Measurements from ENCODE around the gene NLRP9. TPM values are rescaled to one million over a fixed set of nuclear protein-coding genes. Genes with fewer than 3 reads are reported as not detected.

The NLRP9 gene
- polyA plus RNA-seq, 1 donor from 2014 or later, result not detected

DNA sequence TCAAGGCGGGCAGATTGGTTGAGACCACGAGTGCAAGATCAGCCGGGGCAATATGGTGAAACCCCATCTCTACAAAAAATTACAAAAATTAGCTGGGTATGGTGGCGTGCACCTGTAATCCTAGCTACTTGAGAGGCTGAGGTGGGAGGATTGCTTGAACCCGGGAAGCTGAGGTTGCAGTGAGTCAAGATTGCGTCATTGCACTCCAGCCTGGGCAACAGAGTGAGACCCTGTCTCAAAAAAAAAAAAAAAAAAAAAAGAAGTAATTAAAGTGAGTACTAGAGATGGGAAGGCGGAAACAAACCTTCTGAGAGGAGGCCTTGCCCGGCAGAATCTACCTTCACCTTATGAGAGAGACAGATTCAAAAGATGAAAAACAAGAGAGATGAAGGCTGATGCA is 14.7 kb downstream of the NLRP9 start:
- Histone ChIP-seq H3K4me3 (ENCODE audit: low read length) (no peak overlapping the region), H3K9ac (ENCODE audit: low read length) (no peak overlapping the region), H3K9me2 (ENCODE audit: insufficient read depth, low read length) (no peaks in the 10 kb centered on the region), H3K36me3 (ENCODE audit: insufficient read depth, low read length) (no peaks in the 10 kb centered on the region), H3K4me2 (ENCODE audit: low read length) (no peak overlapping the region), H3K79me2 (replicated peaks; ENCODE audit: insufficient read depth, low read length) (no peaks in the 10 kb centered on the region), H3K27ac (ENCODE audit: low read length) (no peak overlapping the region), H3K27me3 (ENCODE audit: insufficient read depth, low read depth, low read length) (no peaks in the 10 kb centered on the region), H3K9me3 (ENCODE audit: low read length) (no peaks in the 10 kb centered on the region), H3F3A (ENCODE audit: insufficient read depth, low read length, poor library complexity, severe bottlenecking) (no peaks in the 10 kb centered on the region), H2AFZ (ENCODE audit: low read depth, low read length) (no peak overlapping the region), H4K20me1 (ENCODE audit: insufficient read depth) (no peaks in the 10 kb centered on the region)
- TF ChIP-seq EZH2 (IDR thresholded peaks at IDR 0.05; ENCODE audit: borderline replicate concordance, insufficient read depth, low read length, poor library complexity, severe bottlenecking), result no peak
- no peak for TF ChIP-seq TAF1 (IDR thresholded peaks at IDR 0.05; ENCODE audit: low read depth)
- no peak for TF ChIP-seq EP300 (conservative IDR thresholded peaks at IDR 0.05; ENCODE audit: poor library complexity, severe bottlenecking)
- TF ChIP-seq, protein P1, sequence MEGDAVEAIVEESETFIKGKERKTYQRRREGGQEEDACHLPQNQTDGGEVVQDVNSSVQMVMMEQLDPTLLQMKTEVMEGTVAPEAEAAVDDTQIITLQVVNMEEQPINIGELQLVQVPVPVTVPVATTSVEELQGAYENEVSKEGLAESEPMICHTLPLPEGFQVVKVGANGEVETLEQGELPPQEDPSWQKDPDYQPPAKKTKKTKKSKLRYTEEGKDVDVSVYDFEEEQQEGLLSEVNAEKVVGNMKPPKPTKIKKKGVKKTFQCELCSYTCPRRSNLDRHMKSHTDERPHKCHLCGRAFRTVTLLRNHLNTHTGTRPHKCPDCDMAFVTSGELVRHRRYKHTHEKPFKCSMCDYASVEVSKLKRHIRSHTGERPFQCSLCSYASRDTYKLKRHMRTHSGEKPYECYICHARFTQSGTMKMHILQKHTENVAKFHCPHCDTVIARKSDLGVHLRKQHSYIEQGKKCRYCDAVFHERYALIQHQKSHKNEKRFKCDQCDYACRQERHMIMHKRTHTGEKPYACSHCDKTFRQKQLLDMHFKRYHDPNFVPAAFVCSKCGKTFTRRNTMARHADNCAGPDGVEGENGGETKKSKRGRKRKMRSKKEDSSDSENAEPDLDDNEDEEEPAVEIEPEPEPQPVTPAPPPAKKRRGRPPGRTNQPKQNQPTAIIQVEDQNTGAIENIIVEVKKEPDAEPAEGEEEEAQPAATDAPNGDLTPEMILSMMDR (IDR thresholded peaks at IDR 0.05; ENCODE audit: poor library complexity, severe bottlenecking), result no peak
- TF ChIP-seq MXI1 (conservative IDR thresholded peaks at IDR 0.05; ENCODE audit: poor library complexity, severe bottlenecking), result no peak
- TF ChIP-seq, protein P2, sequence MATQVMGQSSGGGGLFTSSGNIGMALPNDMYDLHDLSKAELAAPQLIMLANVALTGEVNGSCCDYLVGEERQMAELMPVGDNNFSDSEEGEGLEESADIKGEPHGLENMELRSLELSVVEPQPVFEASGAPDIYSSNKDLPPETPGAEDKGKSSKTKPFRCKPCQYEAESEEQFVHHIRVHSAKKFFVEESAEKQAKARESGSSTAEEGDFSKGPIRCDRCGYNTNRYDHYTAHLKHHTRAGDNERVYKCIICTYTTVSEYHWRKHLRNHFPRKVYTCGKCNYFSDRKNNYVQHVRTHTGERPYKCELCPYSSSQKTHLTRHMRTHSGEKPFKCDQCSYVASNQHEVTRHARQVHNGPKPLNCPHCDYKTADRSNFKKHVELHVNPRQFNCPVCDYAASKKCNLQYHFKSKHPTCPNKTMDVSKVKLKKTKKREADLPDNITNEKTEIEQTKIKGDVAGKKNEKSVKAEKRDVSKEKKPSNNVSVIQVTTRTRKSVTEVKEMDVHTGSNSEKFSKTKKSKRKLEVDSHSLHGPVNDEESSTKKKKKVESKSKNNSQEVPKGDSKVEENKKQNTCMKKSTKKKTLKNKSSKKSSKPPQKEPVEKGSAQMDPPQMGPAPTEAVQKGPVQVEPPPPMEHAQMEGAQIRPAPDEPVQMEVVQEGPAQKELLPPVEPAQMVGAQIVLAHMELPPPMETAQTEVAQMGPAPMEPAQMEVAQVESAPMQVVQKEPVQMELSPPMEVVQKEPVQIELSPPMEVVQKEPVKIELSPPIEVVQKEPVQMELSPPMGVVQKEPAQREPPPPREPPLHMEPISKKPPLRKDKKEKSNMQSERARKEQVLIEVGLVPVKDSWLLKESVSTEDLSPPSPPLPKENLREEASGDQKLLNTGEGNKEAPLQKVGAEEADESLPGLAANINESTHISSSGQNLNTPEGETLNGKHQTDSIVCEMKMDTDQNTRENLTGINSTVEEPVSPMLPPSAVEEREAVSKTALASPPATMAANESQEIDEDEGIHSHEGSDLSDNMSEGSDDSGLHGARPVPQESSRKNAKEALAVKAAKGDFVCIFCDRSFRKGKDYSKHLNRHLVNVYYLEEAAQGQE (IDR thresholded peaks at IDR 0.05; ENCODE audit: borderline replicate concordance), result no peak
- TF ChIP-seq RAD21 (conservative IDR thresholded peaks at IDR 0.05), result no peak
- no peak for TF ChIP-seq POLR2AphosphoS5 (IDR thresholded peaks at IDR 0.05)
- no peak for TF ChIP-seq SMC3 (conservative IDR thresholded peaks at IDR 0.05; ENCODE audit: poor library complexity)

DNA sequence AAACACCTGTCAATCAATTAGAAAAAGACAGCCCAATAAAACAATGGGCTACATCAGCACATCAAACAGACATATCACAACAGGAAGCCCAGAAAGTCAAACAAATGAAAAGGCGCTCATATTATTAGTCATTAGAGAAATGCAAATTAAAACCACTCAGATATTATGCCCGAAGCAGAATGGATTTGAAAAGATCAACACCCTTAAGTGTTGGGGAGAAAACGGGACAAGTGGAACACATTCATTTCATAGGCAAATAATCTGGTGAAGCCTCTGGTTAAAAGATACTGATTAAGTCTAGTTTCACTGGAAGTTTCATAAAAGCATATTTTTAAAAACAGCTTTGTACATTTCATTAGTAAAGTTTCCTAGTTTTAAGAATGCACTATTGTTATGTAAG is 17.4 kb downstream of the NLRP9 start:
- no peaks in the 10 kb centered on the region for H3K27me3 ChIP-seq (ENCODE audit: insufficient read depth, low read depth, low read length)

More for the DNA sequence above, 17.4 kb downstream of the NLRP9 start:
- TF ChIP-seq EZH2 (IDR thresholded peaks at IDR 0.05; ENCODE audit: borderline replicate concordance, insufficient read depth, low read length, poor library complexity, severe bottlenecking) (no peak), POLR2AphosphoS5 (IDR thresholded peaks at IDR 0.05) (no peak), SMC3 (conservative IDR thresholded peaks at IDR 0.05; ENCODE audit: poor library complexity) (no peak), MXI1 (conservative IDR thresholded peaks at IDR 0.05; ENCODE audit: poor library complexity, severe bottlenecking) (no peak), TAF1 (IDR thresholded peaks at IDR 0.05; ENCODE audit: low read depth) (no peak), EP300 (conservative IDR thresholded peaks at IDR 0.05; ENCODE audit: poor library complexity, severe bottlenecking) (no peak), RAD21 (conservative IDR thresholded peaks at IDR 0.05) (no peak)
- TF ChIP-seq, protein P1 (IDR thresholded peaks at IDR 0.05; ENCODE audit: poor library complexity, severe bottlenecking), result no peak
- TF ChIP-seq, protein P2 (IDR thresholded peaks at IDR 0.05; ENCODE audit: borderline replicate concordance), result no peak
- H3K4me2 ChIP-seq (ENCODE audit: low read length), result no peak overlapping the region
- H3K79me2 ChIP-seq (replicated peaks; ENCODE audit: insufficient read depth, low read length), result no peaks in the 10 kb centered on the region
- no peaks in the 10 kb centered on the region for H3K9me2 ChIP-seq (ENCODE audit: insufficient read depth, low read length)
- no peaks in the 10 kb centered on the region for H3K9me3 ChIP-seq (ENCODE audit: low read length)
- no peaks in the 10 kb centered on the region for H3F3A ChIP-seq (ENCODE audit: insufficient read depth, low read length, poor library complexity, severe bottlenecking)
- no peak overlapping the region for H3K27ac ChIP-seq (ENCODE audit: low read length)
- no peak overlapping the region for H2AFZ ChIP-seq (ENCODE audit: low read depth, low read length)
- H4K20me1 ChIP-seq (ENCODE audit: insufficient read depth), result no peaks in the 10 kb centered on the region
- no peak overlapping the region for H3K4me3 ChIP-seq (ENCODE audit: low read length)
- H3K36me3 ChIP-seq (ENCODE audit: insufficient read depth, low read length), result no peaks in the 10 kb centered on the region
- H3K9ac ChIP-seq (ENCODE audit: low read length), result no peak overlapping the region
